ENCODE data around the gene USP32.
A peak's percentile ranks its signal among the peaks of the same experiment; 100 is the strongest.

The USP32 gene

DNA sequence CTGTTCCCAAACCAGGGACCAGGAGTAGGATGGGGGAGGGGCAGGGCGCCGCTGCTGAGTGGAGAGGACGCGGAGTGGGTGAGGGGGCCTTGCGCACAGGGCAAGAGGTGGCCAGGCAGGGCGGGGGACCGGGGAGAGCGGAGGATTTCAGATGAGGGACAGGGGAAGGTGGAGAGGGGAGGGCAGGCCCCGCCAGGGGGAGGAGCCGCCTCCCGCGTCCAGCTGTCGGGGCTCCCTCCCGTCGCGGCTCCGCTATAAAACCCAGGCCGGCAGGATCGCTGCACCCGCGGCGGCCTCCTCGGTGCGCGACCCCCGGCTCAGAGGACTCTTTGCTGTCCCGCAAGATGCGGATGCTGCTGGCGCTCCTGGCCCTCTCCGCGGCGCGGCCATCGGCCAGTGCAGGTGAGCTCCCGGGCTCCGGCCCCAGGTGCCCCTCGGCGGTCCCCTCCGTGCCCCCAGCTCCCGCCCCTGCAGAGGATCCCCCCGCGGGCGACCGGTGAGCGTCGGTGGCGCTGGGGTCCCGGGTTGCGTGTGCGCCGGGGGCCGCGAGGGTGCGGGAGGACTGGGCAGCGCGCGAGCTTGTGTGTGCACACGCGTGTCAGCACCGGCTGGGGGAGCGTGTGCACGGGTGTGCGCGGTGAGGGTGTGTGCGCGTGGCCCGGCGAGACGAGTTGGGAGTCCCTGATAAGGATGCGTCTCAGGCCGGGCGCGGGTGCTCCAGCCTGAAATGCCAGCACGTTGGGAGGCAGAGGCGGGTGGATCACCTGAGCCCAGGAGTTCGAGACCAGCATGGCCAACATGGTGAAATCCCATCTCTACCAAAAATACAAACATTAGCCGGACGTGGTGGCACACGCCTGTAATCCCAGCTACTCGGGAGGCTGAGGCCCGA is 242.0 kb downstream of the USP32 start, which contains the start of gene CA4:
TSS of gene CA4 (plus strand) at position 283 of the 892 bp plus-strand sequence. CDS start at position 345, 62 bp downstream.
- no peak for DNase-seq

DNA sequence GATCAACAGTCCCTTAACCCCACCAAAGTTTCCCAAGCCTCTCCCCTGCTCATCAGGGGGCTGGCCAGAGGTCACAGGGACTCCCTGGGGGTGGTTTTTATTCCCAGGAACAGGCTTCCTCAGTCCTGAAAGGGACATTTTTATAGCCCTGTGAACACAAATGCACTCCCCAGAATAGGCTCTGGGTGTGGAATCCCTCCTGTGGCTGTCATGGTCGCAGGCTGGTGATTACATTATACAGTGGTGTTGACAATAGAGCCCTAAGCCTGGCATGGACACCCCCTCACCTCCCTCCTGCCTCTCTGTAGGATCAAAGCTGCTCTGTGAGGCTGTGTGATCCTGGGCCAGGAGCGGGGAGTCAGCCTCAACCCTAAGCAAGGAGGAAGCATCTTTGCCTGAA is 243.6 kb downstream of the USP32 start:
- no peak for DNase-seq

DNA sequence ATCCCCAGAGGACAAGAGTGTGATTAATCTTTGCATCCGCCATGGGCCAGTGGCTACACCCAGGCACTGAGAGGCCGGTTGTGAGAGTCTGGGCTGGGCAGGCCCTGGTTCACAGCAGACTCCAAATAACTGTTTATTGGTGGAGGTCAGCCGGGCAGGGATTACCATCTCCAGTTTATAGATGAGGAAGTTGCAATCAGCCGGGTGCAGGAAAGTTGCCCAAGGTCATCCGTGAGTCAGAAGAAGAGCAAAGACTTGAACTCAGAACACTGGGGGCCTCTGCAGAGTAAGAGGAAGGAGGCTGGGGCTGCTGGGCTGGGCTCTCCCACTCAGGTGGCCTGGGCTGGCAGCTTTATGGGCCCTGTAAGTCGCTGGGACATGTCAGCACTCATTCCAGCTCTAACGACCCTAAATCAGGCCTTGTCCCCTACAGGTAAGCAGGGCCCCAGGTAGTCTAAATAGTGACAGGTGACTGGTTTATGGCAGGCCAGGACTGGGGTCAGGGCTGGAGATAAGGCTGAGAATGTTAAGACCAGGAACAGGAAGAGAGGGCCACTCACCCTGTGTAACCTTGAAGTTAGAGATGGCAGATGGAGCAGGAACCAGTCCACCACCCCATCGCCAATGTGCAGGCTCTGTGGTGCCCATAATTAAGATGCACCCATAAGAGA is 244.2 kb downstream of the USP32 start:
- DNase-seq, result no peak

DNA sequence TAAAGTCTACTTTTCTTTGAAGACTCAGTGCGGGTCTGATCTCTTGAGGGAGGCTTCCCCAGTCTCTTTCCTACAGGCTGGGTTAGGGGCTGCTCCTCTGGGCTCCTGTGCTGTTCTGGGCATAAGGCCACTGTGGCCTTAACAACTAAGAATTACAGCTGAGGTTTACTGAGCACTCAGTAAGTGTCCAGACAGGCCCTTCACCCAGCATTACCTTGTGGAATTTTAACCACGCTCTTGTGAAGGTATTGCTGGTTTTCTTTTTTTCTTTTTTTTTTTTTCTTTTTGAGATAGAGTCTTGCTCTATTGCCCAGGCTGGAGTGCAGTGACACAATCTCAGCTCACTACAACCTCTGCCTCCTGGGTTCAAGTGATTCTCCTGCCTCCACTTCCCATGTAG is 245.7 kb downstream of the USP32 start:
- DNase-seq, result no peak

DNA sequence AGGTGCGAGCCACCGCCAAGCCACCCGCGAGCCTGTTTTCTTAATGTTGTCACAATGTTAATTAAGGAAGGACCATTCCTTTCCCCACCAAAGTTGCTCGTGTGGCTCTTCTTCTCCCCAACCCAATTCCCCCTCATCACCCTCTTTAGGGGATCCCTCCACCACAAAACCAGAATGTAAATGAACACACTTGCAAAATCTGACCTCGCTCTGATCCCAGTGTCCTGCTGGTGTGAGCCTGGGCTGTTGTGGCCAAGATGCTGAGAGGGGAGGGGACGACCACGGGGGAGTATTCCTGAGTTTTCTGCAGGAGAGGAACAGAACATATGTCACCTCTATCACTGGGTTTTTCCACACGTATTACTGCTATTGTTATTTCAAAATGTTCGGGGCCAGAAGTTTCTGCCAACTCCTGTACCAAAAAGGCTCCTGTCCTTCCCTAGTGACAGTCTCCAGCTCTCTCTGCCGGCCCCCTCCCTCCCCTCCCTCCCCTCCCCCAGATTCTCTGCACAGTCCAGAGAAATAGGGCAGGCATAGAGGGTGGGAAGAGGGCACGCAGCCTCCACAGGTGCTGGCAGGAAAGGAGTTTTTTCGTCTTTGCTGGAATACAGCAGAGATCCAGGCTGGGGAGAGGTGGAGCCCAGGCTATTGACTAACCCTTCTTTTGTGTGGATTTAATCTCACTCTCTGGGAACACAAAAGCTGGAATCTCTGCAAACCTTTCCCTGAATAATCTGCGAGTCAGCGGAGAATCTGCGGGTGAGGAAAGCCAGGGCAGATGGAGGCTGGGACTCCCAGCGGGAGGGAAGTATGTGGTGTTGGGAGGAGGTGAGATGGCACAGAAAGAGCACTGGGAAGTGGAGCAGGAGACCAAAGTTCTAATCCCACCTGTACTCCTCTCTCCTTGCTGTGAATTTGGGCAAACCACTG is 246.7 kb downstream of the USP32 start:
- no peak for DNase-seq

DNA sequence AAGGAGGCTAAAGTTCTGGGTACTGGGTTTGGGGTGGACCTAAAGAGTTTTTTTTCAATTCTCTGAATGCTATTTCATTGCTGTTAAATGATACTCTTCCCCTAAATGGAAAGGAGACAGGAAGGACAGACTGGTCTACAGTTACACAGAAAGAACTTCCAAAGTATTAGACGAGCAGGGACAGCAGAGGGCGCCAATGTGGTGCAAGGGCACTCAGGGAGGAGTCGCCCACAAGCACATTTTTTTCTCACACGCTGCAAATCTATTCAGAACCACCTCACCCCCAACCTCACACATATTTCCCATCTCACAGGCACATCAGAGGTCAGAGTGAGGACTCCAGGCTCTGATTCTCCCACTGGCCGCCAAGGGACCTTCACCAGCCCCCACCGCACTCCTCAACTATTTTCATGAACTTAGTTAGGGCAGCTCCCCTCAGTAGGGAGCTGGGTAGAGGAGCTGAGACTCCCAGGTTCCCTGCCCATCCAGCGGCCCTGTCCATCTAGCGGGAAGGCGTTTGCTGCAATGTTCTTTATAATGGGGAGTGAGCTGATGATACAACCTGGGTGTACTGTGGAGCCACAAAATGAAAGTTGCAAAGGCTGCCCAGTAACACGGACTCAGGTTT is 248.9 kb downstream of the USP32 start:
- DNase-seq, result peak; percentile 76

DNA sequence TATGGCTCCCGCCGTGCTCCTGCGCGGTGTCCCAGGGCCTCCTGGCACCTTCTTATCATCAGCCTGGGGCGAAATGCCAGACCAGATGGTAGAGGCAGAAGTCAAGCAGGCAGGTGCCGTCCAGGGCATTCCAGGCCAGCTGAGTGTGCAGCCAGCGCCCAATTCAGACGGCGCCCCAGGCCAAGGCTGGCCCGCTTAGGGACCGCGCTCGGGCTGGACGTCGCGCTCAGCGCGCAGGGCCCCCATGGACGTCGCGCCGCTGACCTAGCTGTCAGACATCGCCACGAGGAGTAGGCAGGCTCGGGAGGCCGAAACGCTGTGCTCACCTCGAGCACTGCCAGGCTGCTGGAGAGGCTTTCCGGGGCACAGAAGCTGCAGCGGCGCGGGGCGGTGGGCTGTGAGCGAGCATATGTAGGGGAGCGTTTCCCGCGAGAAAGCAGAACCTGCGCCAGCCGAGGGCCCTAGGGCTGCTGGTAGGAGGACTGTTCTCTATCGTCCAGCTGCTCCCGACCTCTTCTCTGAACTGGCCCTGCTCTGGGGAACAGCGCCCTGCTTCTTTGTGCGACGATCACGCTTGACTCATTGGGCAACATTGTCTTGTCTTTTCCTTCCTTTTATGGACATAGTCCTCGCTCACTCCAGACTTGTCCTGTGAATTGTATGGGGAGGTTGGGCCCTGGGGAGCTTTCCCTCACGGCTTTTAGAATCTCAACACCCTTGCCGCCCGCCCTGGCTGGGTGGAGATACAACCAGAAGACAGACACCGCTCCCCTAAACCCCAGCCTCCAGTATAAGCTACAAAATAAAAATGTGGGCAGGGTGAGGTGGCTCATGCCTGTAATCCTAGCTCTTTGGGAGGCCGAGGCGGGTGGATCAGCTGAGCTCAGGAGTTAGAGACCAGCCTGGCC is 250.6 kb downstream of the USP32 start:
- DNase-seq, result no peak

DNA sequence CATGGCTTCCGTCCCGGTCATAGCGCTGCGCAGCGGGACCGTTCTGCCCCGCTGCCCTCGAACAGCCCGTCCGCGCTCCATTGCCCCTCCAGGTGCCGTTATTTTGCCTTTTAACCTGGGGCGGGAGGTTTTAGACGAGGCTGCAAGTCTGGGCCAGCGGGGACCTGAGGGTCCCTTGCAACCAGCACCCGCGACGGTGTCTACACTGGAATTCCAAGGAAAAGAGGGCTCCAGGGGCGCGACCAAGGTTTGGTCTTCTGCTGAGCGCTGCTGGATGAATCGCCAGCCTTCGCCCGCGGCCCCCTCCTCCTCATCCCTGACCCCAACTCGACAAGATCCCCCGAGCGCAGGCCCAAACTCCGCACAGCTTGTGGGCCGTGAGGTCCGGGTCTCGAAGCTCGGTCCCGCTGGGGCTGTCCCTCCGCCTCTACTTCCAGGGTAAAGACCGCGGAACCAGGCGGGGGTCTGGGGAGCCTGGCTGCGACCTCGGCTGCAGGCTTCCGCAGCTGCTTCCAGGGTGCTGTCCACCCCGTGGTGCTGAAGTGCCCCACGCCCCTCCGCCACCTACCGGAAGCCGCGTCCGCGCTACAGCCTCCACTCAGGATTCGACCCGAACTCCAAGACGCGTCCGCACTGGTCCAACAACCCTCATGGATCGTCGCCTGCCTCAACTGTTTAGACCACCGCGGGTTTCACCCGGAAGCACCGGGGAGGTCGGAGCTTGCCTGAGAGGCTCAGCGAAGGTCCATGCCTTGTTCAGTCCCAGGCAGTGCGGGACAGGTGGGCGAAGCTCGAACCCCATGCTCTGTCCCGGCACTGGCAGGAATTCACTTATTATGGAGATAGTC is 252.3 kb downstream of the USP32 start:
- peak; percentile 71 for DNase-seq

DNA sequence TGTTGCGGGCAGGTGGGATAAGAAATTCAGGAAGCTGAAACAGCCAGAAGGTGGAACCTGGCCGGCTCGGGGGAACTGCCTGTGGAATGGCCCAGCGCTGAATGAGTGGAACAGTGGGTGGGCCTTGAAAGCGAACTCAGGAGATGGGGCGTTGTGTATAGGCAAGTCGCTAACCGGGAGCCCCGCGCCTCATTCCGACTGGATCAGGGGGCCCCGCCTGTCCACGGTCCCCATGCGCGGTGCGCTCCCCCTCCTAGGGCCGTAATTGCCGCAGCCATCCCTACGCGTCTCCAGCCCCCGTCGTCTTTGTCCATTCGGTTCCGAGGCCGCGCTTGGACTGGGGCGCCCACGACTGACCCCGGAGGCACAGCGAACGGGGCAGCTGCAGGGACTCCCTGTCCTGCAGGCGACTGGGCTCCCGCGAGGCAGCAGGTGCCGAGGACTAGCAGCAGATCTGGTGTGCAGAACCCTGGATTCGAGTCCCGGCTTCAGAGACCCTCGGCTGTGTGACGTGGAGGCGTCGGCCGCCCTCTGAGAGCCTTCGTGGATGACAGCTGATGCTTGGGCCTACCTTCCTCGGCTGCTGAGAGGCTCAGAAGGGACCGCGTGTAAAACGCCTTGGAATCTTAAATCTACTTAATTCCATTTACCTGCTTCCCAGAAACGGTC is 253.0 kb downstream of the USP32 start:
- no peak for DNase-seq

DNA sequence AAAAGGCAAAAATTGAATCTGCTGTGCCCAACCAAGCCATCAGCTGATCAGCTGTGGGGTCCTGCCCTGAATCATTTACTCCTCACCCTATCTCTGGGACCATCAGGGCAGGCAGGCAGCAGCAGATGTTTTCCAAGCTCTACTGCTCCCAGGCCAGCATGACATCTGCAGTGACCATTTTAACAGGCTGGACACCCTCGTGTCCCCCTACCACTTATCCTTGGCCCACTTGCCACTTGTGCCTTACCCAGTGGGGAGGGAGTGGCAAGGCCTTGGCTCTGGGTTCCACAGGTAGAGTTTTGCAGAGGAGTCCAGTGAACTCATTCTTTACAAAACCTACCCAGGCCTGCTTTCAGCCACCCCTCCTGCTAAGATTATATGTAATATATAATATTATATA is 254.2 kb downstream of the USP32 start:
- DNase-seq, result no peak

DNA sequence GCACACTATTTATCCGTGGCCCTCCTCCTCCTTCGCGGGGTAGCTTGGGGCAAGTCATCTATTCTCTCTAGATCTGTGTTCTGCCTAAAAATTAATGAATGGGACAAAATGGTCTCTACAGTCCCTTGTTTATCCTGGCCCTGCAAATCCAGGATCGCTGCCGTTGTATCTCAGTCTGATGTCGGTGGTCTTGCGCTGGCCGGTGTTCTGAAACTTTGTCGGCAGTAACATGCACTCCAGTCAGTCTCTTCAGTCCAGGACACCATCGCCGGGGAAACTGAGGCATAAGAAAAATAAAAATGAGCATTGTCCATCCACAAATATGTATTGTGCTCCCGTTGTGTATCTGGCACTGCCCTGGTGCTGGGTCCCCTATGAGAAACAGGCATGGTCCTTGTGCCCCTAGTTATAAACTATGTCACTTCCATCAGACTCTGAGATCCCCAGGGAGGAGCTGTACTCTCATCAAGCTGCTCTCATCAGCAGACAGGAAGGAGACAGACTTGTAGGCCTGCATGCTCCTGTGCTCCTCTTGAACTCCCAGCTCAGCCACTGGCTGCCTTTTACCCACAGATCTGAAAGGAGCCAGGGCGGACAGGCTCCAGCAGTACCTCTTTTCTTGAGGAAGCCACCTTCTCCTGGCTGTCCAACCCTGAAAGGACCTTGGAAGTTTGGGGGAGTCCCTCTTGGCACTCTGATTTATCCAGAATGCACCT is 255.8 kb downstream of the USP32 start:
- DNase-seq, result no peak

DNA sequence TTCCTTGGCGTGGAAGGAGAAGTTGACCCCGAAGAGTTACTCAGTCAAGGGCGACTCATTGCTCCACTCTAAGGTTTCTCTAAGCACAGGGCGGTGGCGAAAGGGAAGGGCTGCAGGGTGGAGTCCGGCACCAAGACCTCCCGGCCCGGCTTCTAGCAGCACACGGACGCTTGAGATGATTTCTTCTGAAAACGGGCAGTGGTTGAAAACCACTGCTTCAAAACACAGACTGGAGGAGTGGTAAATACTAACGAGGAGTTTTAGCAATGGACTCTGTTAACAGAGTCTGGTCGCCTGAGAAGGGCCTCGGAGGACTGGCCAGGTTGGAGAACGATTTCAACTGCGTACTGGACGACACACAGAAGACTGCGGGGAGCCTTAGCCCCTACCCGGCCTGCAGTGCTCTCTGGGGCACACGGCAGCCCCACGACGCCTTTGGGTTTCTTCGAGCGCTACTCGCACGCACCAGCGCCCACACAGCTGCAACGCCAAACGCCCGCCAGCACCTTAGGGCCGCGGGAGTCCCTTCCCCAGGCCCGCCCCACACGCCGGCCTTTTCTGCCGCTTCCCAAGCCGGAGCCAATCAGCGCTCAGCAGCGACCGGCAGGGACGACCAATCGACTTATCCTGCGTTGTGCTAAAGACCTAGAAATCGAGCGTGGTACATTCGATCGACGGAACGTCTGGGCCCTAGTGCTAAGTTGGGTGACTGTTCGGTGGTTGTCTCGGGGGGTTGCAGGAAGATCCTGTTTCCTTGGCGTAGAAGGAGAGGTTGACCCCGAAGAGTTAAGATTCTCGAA is 256.6 kb downstream of the USP32 start:
- peak; percentile 78 for DNase-seq

DNA sequence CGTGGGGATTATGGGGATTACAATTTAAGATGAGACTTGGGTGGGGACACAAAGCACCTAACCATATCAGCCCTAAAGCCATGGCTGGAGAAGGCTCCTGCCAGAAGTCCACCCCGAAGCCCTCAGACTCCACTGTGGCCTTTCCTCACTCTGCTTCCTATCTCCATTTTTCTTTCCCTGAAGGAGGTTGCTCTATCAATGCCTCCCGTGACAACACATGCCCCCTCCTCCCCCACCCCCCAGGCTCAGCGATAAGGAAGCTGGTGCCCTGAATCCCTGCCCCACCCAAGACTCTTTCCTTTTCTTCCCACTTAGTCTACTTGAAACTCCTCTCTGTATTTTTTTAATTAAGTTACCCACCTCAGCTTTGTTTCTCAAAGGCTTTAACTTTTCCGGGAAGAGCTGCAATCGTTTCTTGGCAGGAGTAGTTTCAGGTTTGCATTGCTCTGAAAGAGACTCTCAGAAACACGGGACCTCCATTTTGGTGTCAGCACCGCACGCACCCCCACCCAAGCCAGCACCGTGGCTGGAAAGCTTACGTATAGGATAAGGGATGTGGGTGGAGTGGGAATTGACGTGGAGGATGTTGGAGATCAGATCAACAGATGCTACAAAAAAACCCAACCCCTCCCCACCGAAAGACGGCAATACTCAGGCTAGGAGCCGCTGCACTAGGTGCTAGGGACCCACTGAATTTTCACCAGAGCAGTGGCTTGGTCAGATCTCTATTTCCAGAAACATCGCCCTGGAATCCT is 257.4 kb downstream of the USP32 start:
- no peak for DNase-seq

DNA sequence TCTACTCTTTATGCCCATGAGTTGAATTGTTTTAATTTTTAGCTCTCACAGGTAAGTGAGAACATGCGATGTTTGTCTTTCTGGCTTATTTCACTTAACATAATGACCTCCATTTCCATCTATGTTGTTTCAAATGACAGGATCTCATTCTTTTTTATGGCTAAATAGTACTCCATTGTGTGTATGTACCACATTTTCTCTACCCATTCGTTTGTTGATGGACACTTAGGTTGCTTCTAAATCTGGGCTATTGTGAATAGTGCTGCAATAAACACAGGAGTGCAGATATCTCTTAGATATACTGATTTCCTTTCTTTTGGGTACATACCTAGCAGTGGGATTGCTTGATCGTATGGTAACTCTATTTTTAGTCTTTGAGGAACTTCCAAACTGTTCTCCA is 261.5 kb downstream of the USP32 start:
- DNase-seq, result no peak

DNA sequence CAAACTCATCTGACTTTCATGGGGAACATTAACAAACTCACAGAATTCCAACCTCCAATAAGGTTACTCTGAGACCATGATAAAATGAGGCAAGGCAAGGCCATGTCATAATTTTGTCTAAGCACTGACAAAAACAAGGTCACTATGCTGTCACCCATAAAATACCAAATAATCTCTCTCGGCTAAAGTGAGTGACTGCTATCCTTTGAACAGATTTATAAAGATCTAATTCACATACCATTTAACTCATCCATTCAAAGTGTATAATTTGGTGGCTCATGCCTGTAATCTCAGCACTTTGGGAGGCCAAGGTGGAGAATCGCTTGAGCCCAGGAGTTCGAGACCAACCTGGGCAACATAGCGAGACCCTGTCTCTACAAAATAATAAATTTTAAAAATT is 262.8 kb downstream of the USP32 start:
- DNase-seq, result no peak
